HCT116 (cell line): Measurements from ENCODE around the gene ACOT11. TPM values are rescaled to one million over a fixed set of nuclear protein-coding genes. Genes with fewer than 3 reads are reported as not detected.
A peak's percentile ranks its signal among the peaks of the same experiment; 100 is the strongest.

Experiments
- ATAC-seq: fragments of 200-7000 bp; cut with Tn5 transposase; 2 replicates; pipeline ENCODE4 v1.9.1; 2020; ENCODE audit warnings: mild to moderate bottlenecking, moderate library complexity
- BruUV-seq: library from RNA; stranded (reverse); fragments of 400-500 nt; replicated peaks from 2 replicates; lab custom pipeline; 2021; lab: Mats Ljungman, UMichigan
- CTCF ChIA-PET: fragments of 300-600 bp; sonication (Branson Sonifier 250); formaldehyde crosslinking; loops from one replicate; lab custom pipeline; 2021; ENCODE audit warnings: antibody characterized with exemption; lab: Charles Lee
- POLR2A ChIA-PET: fragments of 300-600, 350-600 bp; sonication (Branson Sonifier 250); formaldehyde crosslinking; loops from one replicate; lab custom pipeline; 2021; ENCODE audit warnings: antibody characterized with exemption; lab: Charles Lee
- RAD21 ChIA-PET, 2 experiments: fragments of 300-600 bp; sonication (Branson Sonifier 250); formaldehyde crosslinking; loops; one replicate each; lab custom pipeline; 2023; ENCODE audit warnings: low total read pairs in 2 of 2; ENCODE audit not compliant: uncharacterized antibody in 2 of 2, unreplicated experiment in 2 of 2, low non-redundant PET in 1 of 2; lab: Charles Lee
- DNase-seq: peaks from one replicate; pipeline ENCODE4 v3.0.0-alpha.2; 2010; ENCODE audit warnings: low read depth, low spot score
- H2AFZ ChIP-seq: fragments of 200-600 bp; shearing (Covaris generic), sonication (generic); 2 replicates; pipeline ENCODE4 v1.6.1; 2017; ENCODE audit warnings: low read depth, mixed run types, mixed read lengths, antibody characterized with exemption, low read length; ENCODE audit not compliant: poor library complexity, severe bottlenecking
- H3K27ac ChIP-seq: 2 replicates; pipeline ENCODE4 v1.5.1; 2012; ENCODE audit warnings: low read depth, low read length
- H3K27me3 ChIP-seq: fragments of 200-600 bp; sonication (generic); 2 replicates; pipeline ENCODE4 v1.6.1; 2016; ENCODE audit warnings: mixed run types, low read length, mixed read lengths; ENCODE audit not compliant: insufficient read depth
- H3K36me3 ChIP-seq, 2 experiments: fragments of 200-500 bp in 1 of 2; fragments of 200-600 bp in 1 of 2; sonication (Bioruptor generic) in 1 of 2; sonication (generic) in 1 of 2; 2 replicates each; pipeline versions ENCODE4 v1.5.1 to v1.6.1; 2014 to 2016; ENCODE audit warnings: low read length in 2 of 2, inconsistent platforms in 1 of 2, mixed read lengths in 1 of 2, mixed run types in 1 of 2; ENCODE audit not compliant: insufficient read depth in 2 of 2, control insufficient read depth in 1 of 2
- H3K4me1 ChIP-seq, 2 experiments: fragments of 200-600 bp in 1 of 2; sonication (generic) in 1 of 2; 2 replicates each; pipeline versions ENCODE4 v1.5.1 to v1.6.1; 2012 to 2017; ENCODE audit warnings: low read length in 2 of 2, inconsistent platforms in 1 of 2, mild to moderate bottlenecking in 1 of 2, mixed read lengths in 1 of 2, mixed run types in 1 of 2, moderate library complexity in 1 of 2; ENCODE audit not compliant: insufficient read depth in 2 of 2, control insufficient read depth in 1 of 2
- H3K4me2 ChIP-seq: fragments of 200-600 bp; sonication (generic); 2 replicates; pipeline ENCODE4 v1.6.1; 2017; ENCODE audit warnings: mixed run types, low read length, mixed read lengths
- H3K4me3 ChIP-seq, 2 experiments: fragments of 200-600 bp in 1 of 2; sonication (generic) in 1 of 2; replicated peaks in 1 of 2; 2 replicates each; pipeline ENCODE4 v1.5.1; 2011 to 2016; ENCODE audit warnings: low read length in 2 of 2, control low read depth in 1 of 2, low read depth in 1 of 2, mild to moderate bottlenecking in 1 of 2, mixed read lengths in 1 of 2, mixed run types in 1 of 2
- H3K79me2 ChIP-seq: fragments of 200-600 bp; sonication (generic); 2 replicates; pipeline ENCODE4 v1.6.1; 2017; ENCODE audit warnings: mild to moderate bottlenecking, mixed run types, low read length, moderate library complexity, mixed read lengths; ENCODE audit not compliant: insufficient read depth
- H3K9ac ChIP-seq: fragments of 200-600 bp; sonication (generic); 2 replicates; pipeline ENCODE4 v1.6.1; 2016; ENCODE audit warnings: low read length, mixed read lengths
- H3K9me2 ChIP-seq: fragments of 200-600 bp; sonication (generic), shearing (Covaris generic); 2 replicates; pipeline ENCODE4 v1.6.1; 2017; ENCODE audit warnings: mixed run types, mild to moderate bottlenecking, moderate library complexity; ENCODE audit not compliant: insufficient read depth
- H3K9me3 ChIP-seq, 2 experiments: fragments of 200-500 bp in 1 of 2; fragments of 200-600 bp in 1 of 2; sonication (Bioruptor generic) in 1 of 2; sonication (generic) in 1 of 2; 2 replicates each; pipeline ENCODE4 v1.6.1; 2014 to 2017; ENCODE audit warnings: low read length in 2 of 2, mixed read lengths in 2 of 2, inconsistent platforms in 1 of 2, low read depth in 1 of 2, mild to moderate bottlenecking in 1 of 2, mixed run types in 1 of 2, moderate library complexity in 1 of 2; ENCODE audit not compliant: control insufficient read depth in 1 of 2, insufficient read depth in 1 of 2
- H4K20me1 ChIP-seq: fragments of 200-600 bp; sonication (generic), shearing (Covaris generic); 2 replicates; pipeline ENCODE4 v1.6.1; 2017; ENCODE audit warnings: mixed run types, mild to moderate bottlenecking, moderate library complexity; ENCODE audit not compliant: insufficient read depth
- CEBPB ChIP-seq: IDR thresholded peaks from 2 replicates; pipeline ENCODE4 v1.6.1; 2012; ENCODE audit warnings: low read depth
- CTCF ChIP-seq, 3 experiments: fragments of 200-600 bp in 1 of 3; sonication (generic) in 1 of 3; IDR thresholded peaks in 2 of 3; conservative IDR thresholded peaks in 1 of 3; 2 replicates each; pipeline ENCODE4 v1.5.1; 2012 to 2017; ENCODE audit warnings: low read depth in 2 of 3, low read length in 2 of 3, antibody characterized with exemption in 1 of 3, borderline replicate concordance in 1 of 3, control low read depth in 1 of 3, mild to moderate bottlenecking in 1 of 3, mixed read lengths in 1 of 3, mixed run types in 1 of 3, moderate library complexity in 1 of 3; ENCODE audit not compliant: insufficient read depth in 1 of 3
- ELF1 ChIP-seq: IDR thresholded peaks from 2 replicates; pipeline ENCODE4 v1.6.1; 2012; ENCODE audit warnings: low read depth, borderline replicate concordance
- EZH2phosphoT487 ChIP-seq: fragments of 200-600 bp; IDR thresholded peaks from 2 replicates; pipeline ENCODE4 v1.6.1; 2018; ENCODE audit warnings: antibody characterized with exemption, borderline replicate concordance
- FOSL1 ChIP-seq: IDR thresholded peaks from 2 replicates; pipeline ENCODE4 v1.6.1; 2012; ENCODE audit warnings: low read depth
- JUND ChIP-seq: IDR thresholded peaks from 2 replicates; pipeline ENCODE4 v1.6.1; 2012
- MAX ChIP-seq: IDR thresholded peaks from 2 replicates; pipeline ENCODE4 v1.6.1; 2012
- POLR2A ChIP-seq: IDR thresholded peaks from 2 replicates; pipeline ENCODE4 v1.7.0; 2011; ENCODE audit warnings: borderline replicate concordance; ENCODE audit not compliant: insufficient read depth, insufficient read length; ENCODE audit errors: extremely low read depth
- POLR2AphosphoS5 ChIP-seq: IDR thresholded peaks from 2 replicates; pipeline ENCODE4 v1.6.1; 2011; ENCODE audit warnings: mild to moderate bottlenecking, low read depth, low read length, moderate library complexity
- RAD21 ChIP-seq: IDR thresholded peaks from 2 replicates; pipeline ENCODE4 v1.6.1; 2012; ENCODE audit warnings: low read depth, mild to moderate bottlenecking
- REST ChIP-seq: IDR thresholded peaks from 2 replicates; pipeline ENCODE4 v1.6.1; 2012; ENCODE audit warnings: low read depth
- SIN3A ChIP-seq: IDR thresholded peaks from 2 replicates; pipeline ENCODE4 v1.6.1; 2012; ENCODE audit warnings: low read depth
- SP1 ChIP-seq: IDR thresholded peaks from 2 replicates; pipeline ENCODE4 v1.6.1; 2012; ENCODE audit warnings: low read depth
- TCF7L2 ChIP-seq: IDR thresholded peaks from 2 replicates; pipeline ENCODE4 v1.7.0; 2011; ENCODE audit warnings: borderline replicate concordance, inconsistent platforms; ENCODE audit not compliant: insufficient read depth, insufficient read length; ENCODE audit errors: extremely low read depth
- YY1 ChIP-seq: IDR thresholded peaks from 2 replicates; pipeline ENCODE4 v1.6.1; 2011; ENCODE audit warnings: low read length, low read depth, moderate library complexity, mild to moderate bottlenecking; ENCODE audit not compliant: insufficient replicate concordance; ENCODE audit errors: extremely low read depth
- intact Hi-C: fragments of 100-400 bp; cut with micrococcal nuclease; formaldehyde crosslinking; loops from 2 replicates; pipeline ENCODE4 v1.10.0; 2022
- total RNA-seq: library from RNA; stranded (reverse); gene quantifications from one replicate; pipeline ENCODE4 v1.2.1, GENCODE V29; 2021; ENCODE audit not compliant: unreplicated experiment
- TF ChIP-seq, protein P1 (sequence below): IDR thresholded peaks from 2 replicates; pipeline ENCODE4 v1.6.1; 2012

Gene ACOT11
- total RNA-seq, 1 experiment from 2014 or later: 31.1 TPM

- ChIA-PET POLR2A (no interaction called here), RAD21 (no interaction called here), CTCF (no interaction called here)
- BruUV-seq: no TSS peak
- no peak overlapping the region for H3K4me2 ChIP-seq
- no peaks in the 10 kb centered on the region for H3K4me1 ChIP-seq
- H3K9me2 ChIP-seq: no peaks in the 10 kb centered on the region
- H2AFZ ChIP-seq: peak overlapping the region; percentile 42
- intact Hi-C loops: no loop called here
- DNase-seq (no peak), ATAC-seq (no peak)
- no peaks in the 10 kb centered on the region for H4K20me1 ChIP-seq
- no peaks in the 10 kb centered on the region for H3K36me3 ChIP-seq
- no peaks in the 10 kb centered on the region for H3K9me3 ChIP-seq
- no peaks in the 10 kb centered on the region for H3K79me2 ChIP-seq
- no peaks in the 10 kb centered on the region for H3K27me3 ChIP-seq
- H3K9ac ChIP-seq: no peak overlapping the region
- no peak overlapping the region for H3K27ac ChIP-seq
- no peak overlapping the region for H3K4me3 ChIP-seq
- TF ChIP-seq CTCF (IDR thresholded peaks at IDR 0.05 in 2 of 3, conservative IDR thresholded peaks at IDR 0.05 in 1 of 3; ENCODE audit: borderline replicate concordance in 1 of 3, insufficient read depth in 1 of 3, low read depth in 2 of 3, low read length in 2 of 3) (no peak), POLR2A (no peak), YY1 (no peak), CEBPB (no peak), SIN3A (no peak), TCF7L2 (no peak), RAD21 (no peak), POLR2AphosphoS5 (no peak), SP1 (no peak), MAX (no peak), FOSL1 (no peak), ELF1 (no peak), JUND (no peak), REST (no peak), EZH2phosphoT487 (no peak)
- TF ChIP-seq, protein P1, sequence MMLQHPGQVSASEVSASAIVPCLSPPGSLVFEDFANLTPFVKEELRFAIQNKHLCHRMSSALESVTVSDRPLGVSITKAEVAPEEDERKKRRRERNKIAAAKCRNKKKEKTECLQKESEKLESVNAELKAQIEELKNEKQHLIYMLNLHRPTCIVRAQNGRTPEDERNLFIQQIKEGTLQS: no peak
Observed at GRCh38 chr1:54528613-54529012, 19.4 kb upstream of the ACOT11 start.
